H1 (cell line): ENCODE results near the gene LAIR1. TPM values are rescaled to one million over a fixed set of nuclear protein-coding genes. Genes with fewer than 3 reads are reported as not detected.

ENCODE experiments used
- EZH2 ChIP-seq: fragments of 200-600 bp; sonication (generic); IDR thresholded peaks from 2 replicates; pipeline ENCODE4 v1.7.1; 2012; ENCODE audit warnings: low read depth, mild to moderate bottlenecking, moderate library complexity, low read length, inconsistent platforms; ENCODE audit not compliant: severe bottlenecking
- polyA plus RNA-seq, 7 experiments: library from polyadenylated mRNA; depleted of rRNA in 3 of 7; stranded (reverse) in 5 of 7; unstranded in 2 of 7; fragments of >200 nt in 5 of 7; fragments of 200-250 nt in 2 of 7; gene quantifications; 1 replicate in 5 of 7; 2 replicates in 1 of 7; 4 replicates in 1 of 7; pipeline versions ENCODE4 v1.2.1 to v1.2.3, GENCODE V29; 2011 to 2013; ENCODE audit warnings: missing spikeins in 2 of 7, mixed read lengths in 2 of 7
- total RNA-seq: library from RNA; stranded (reverse); fragmentation: NEBNext Ultra II Directional; extraction: Animal tissue kit (Norgen Biotek cat#: 25700); gene quantifications from 2 replicates; pipeline ENCODE4 v1.2.1, GENCODE V29; 2021

Gene LAIR1
- total and polyA plus RNA-seq, 2 of the 8 experiments (the other 6 are each of a cell fraction or from before 2014, with no cell fraction given): 0.18 TPM; not detected in 1

DNA sequence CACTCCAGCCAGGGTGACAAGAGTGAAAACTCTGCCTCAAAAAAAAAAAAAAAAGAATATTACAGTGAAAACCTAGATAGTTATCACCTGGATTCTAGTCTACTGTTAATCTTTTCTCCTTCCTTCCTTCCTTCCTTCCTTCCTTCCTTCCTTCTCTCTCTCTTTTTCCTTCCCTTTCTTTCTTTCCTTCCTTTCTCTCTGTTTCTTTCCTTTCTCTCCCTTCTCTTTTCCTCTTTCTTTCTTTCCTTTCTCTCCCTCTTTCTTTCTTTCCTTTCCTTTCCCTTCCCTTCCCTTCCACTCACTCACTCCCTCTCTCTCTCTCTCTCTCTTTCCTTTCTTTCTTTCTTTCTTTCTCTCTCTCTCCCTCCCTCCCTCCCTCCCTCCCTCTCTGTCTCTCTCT lies 40.9 kb upstream of the LAIR1 start (continued):
- TF ChIP-seq EZH2: no peak
